Neural cell (in vitro differentiated cells): ENCODE results near the gene NETO1. TPM values are rescaled to one million over a fixed set of nuclear protein-coding genes. Genes with fewer than 3 reads are reported as not detected.

Source experiments
- H2AFZ ChIP-seq: fragments of 200-600, 300-800 bp; sonication (generic), shearing (Covaris generic); 2 replicates; pipeline ENCODE4 v1.6.0; 2014; ENCODE audit warnings: low read depth, mild to moderate bottlenecking, antibody characterized with exemption, low read length, moderate library complexity
- H3F3A ChIP-seq: fragments of 200-600 bp; shearing (Covaris generic); 2 replicates; pipeline ENCODE4 v1.6.1; 2016; ENCODE audit warnings: mild to moderate bottlenecking, moderate library complexity, mixed read lengths, antibody characterized with exemption, low read length; ENCODE audit not compliant: insufficient read depth, poor library complexity, severe bottlenecking
- H3K27ac ChIP-seq: fragments of 200-600, 300-800 bp; sonication (generic), shearing (Covaris generic); 2 replicates; pipeline ENCODE4 v1.5.1; 2014; ENCODE audit warnings: mild to moderate bottlenecking, low read length, moderate library complexity
- H3K27me3 ChIP-seq: fragments of 300-800, 200-600 bp; sonication (generic), shearing (Covaris generic); 2 replicates; pipeline ENCODE4 v1.6.0; 2014; ENCODE audit warnings: mild to moderate bottlenecking, low read depth, low read length, moderate library complexity; ENCODE audit not compliant: insufficient read depth
- H3K36me3 ChIP-seq: fragments of 300-800, 200-600 bp; sonication (generic), shearing (Covaris generic); 2 replicates; pipeline ENCODE4 v1.5.1; 2014; ENCODE audit warnings: mild to moderate bottlenecking, antibody characterized with exemption, low read length, moderate library complexity; ENCODE audit not compliant: insufficient read depth
- H3K4me2 ChIP-seq: fragments of 300-800, 200-600 bp; sonication (generic), shearing (Covaris generic); 2 replicates; pipeline ENCODE4 v1.6.0; 2014; ENCODE audit warnings: mild to moderate bottlenecking, low read length
- H3K4me3 ChIP-seq: fragments of 300-800, 200-600 bp; sonication (generic), shearing (Covaris generic); 2 replicates; pipeline ENCODE4 v1.5.1; 2014; ENCODE audit warnings: mild to moderate bottlenecking, low read length, moderate library complexity
- H3K79me2 ChIP-seq: fragments of 200-600 bp; shearing (Covaris generic); replicated peaks from 2 replicates; pipeline ENCODE4 v1.6.0; 2014; ENCODE audit warnings: mild to moderate bottlenecking, low read length, moderate library complexity; ENCODE audit not compliant: insufficient read depth
- H3K9ac ChIP-seq: fragments of 300-800, 200-600 bp; sonication (generic), shearing (Covaris generic); 2 replicates; pipeline ENCODE4 v1.6.1; 2016; ENCODE audit warnings: mild to moderate bottlenecking, low read length, mixed read lengths
- H3K9me2 ChIP-seq: fragments of 200-600 bp; shearing (Covaris generic); 2 replicates; pipeline ENCODE4 v1.6.1; 2016; ENCODE audit warnings: mild to moderate bottlenecking, low read length, mixed read lengths; ENCODE audit not compliant: insufficient read depth
- H3K9me3 ChIP-seq: fragments of 200-600, 300-800 bp; sonication (generic), shearing (Covaris generic); 2 replicates; pipeline ENCODE4 v1.6.1; 2016; ENCODE audit warnings: mild to moderate bottlenecking, mixed run types, low read length, moderate library complexity, mixed read lengths
- H4K20me1 ChIP-seq: fragments of 200-600 bp; shearing (Covaris generic); 2 replicates; pipeline ENCODE4 v1.6.1; 2016; ENCODE audit warnings: mild to moderate bottlenecking, mixed run types; ENCODE audit not compliant: insufficient read depth
- EP300 ChIP-seq: fragments of 450-650 bp; conservative IDR thresholded peaks from 2 replicates; pipeline ENCODE4 v1.6.1; 2014; ENCODE audit warnings: antibody characterized with exemption, mild to moderate bottlenecking, moderate library complexity; ENCODE audit not compliant: poor library complexity, severe bottlenecking
- EZH2 ChIP-seq: fragments of 200-600, 300-800 bp; shearing (Covaris generic), sonication (generic); IDR thresholded peaks from 2 replicates; pipeline ENCODE4 v1.6.1; 2014; ENCODE audit warnings: antibody characterized with exemption, low read length, borderline replicate concordance, mild to moderate bottlenecking; ENCODE audit not compliant: insufficient read depth, poor library complexity, severe bottlenecking
- MXI1 ChIP-seq: fragments of 450-650 bp; conservative IDR thresholded peaks from 2 replicates; pipeline ENCODE4 v1.6.1; 2014; ENCODE audit warnings: antibody characterized with exemption, mild to moderate bottlenecking; ENCODE audit not compliant: poor library complexity, severe bottlenecking
- POLR2AphosphoS5 ChIP-seq: IDR thresholded peaks from 2 replicates; pipeline ENCODE4 v1.6.1; 2012
- RAD21 ChIP-seq: fragments of 450-650 bp; conservative IDR thresholded peaks from 2 replicates; pipeline ENCODE4 v1.6.1; 2014; ENCODE audit warnings: antibody characterized with exemption, mild to moderate bottlenecking, moderate library complexity
- SMC3 ChIP-seq: fragments of 450-650 bp; conservative IDR thresholded peaks from 2 replicates; pipeline ENCODE4 v1.6.1; 2014; ENCODE audit warnings: antibody characterized with exemption, mild to moderate bottlenecking, moderate library complexity; ENCODE audit not compliant: poor library complexity
- TAF1 ChIP-seq: IDR thresholded peaks from 2 replicates; pipeline ENCODE4 v1.6.1; 2012; ENCODE audit warnings: low read depth
- polyA plus RNA-seq: library from polyadenylated mRNA; depleted of rRNA; stranded (reverse); fragments of >200 nt; gene quantifications from 2 replicates; pipeline ENCODE4 v1.2.3, GENCODE V29; 2014
- TF ChIP-seq, protein P1 (sequence below): fragments of 450-650 bp; IDR thresholded peaks from 2 replicates; pipeline ENCODE4 v1.5.1; 2014; ENCODE audit warnings: antibody characterized with exemption, mild to moderate bottlenecking, moderate library complexity; ENCODE audit not compliant: poor library complexity, severe bottlenecking
- TF ChIP-seq, protein P2 (sequence below): IDR thresholded peaks from 2 replicates; pipeline ENCODE4 v1.6.1; 2012; ENCODE audit warnings: borderline replicate concordance

Gene NETO1
- polyA plus RNA-seq, 1 donor from 2014 or later: 0.45 TPM

DNA sequence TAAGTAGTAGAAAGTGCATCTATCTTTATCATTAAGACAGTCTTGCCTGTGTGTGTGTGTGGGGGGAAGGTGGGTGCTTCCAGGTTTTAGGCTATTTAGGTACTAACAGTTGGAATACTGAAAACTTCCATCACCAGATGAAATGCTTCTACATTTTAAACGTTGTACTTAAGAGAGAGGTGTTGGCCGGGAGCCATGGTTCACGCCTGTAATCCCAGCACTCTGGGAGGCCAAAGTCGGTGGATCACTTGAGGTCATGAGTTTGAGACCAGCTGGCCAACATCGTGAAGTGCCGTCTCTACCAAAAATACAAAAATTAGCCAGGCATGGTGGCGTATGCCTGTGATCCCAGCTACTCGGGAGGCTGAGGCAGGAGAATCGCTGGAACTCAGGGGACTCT lies 4.0 kb downstream of the NETO1 start:
- no peak overlapping the region for H3K4me3 ChIP-seq
- H3K27ac ChIP-seq: no peak overlapping the region
- no peaks in the 10 kb centered on the region for H3K9me3 ChIP-seq
- TF ChIP-seq EZH2: no peak
- no peak for TF ChIP-seq EP300
- TF ChIP-seq POLR2AphosphoS5: no peak
- TF ChIP-seq, protein P1, sequence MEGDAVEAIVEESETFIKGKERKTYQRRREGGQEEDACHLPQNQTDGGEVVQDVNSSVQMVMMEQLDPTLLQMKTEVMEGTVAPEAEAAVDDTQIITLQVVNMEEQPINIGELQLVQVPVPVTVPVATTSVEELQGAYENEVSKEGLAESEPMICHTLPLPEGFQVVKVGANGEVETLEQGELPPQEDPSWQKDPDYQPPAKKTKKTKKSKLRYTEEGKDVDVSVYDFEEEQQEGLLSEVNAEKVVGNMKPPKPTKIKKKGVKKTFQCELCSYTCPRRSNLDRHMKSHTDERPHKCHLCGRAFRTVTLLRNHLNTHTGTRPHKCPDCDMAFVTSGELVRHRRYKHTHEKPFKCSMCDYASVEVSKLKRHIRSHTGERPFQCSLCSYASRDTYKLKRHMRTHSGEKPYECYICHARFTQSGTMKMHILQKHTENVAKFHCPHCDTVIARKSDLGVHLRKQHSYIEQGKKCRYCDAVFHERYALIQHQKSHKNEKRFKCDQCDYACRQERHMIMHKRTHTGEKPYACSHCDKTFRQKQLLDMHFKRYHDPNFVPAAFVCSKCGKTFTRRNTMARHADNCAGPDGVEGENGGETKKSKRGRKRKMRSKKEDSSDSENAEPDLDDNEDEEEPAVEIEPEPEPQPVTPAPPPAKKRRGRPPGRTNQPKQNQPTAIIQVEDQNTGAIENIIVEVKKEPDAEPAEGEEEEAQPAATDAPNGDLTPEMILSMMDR: no peak
- TF ChIP-seq, protein P2, sequence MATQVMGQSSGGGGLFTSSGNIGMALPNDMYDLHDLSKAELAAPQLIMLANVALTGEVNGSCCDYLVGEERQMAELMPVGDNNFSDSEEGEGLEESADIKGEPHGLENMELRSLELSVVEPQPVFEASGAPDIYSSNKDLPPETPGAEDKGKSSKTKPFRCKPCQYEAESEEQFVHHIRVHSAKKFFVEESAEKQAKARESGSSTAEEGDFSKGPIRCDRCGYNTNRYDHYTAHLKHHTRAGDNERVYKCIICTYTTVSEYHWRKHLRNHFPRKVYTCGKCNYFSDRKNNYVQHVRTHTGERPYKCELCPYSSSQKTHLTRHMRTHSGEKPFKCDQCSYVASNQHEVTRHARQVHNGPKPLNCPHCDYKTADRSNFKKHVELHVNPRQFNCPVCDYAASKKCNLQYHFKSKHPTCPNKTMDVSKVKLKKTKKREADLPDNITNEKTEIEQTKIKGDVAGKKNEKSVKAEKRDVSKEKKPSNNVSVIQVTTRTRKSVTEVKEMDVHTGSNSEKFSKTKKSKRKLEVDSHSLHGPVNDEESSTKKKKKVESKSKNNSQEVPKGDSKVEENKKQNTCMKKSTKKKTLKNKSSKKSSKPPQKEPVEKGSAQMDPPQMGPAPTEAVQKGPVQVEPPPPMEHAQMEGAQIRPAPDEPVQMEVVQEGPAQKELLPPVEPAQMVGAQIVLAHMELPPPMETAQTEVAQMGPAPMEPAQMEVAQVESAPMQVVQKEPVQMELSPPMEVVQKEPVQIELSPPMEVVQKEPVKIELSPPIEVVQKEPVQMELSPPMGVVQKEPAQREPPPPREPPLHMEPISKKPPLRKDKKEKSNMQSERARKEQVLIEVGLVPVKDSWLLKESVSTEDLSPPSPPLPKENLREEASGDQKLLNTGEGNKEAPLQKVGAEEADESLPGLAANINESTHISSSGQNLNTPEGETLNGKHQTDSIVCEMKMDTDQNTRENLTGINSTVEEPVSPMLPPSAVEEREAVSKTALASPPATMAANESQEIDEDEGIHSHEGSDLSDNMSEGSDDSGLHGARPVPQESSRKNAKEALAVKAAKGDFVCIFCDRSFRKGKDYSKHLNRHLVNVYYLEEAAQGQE: no peak
- no peak for TF ChIP-seq TAF1
- no peak for TF ChIP-seq SMC3
- no peak for TF ChIP-seq MXI1
- no peak for TF ChIP-seq RAD21
- no peaks in the 10 kb centered on the region for H3K9me2 ChIP-seq
- no peak overlapping the region for H2AFZ ChIP-seq
- H3K4me2 ChIP-seq: no peak overlapping the region
- H4K20me1 ChIP-seq: no peaks in the 10 kb centered on the region
- no peaks in the 10 kb centered on the region for H3F3A ChIP-seq
- no peaks in the 10 kb centered on the region for H3K36me3 ChIP-seq
- no peak overlapping the region for H3K9ac ChIP-seq
- no peaks in the 10 kb centered on the region for H3K79me2 ChIP-seq
- peaks cover 44% of the 10 kb centered on the region for H3K27me3 ChIP-seq

DNA sequence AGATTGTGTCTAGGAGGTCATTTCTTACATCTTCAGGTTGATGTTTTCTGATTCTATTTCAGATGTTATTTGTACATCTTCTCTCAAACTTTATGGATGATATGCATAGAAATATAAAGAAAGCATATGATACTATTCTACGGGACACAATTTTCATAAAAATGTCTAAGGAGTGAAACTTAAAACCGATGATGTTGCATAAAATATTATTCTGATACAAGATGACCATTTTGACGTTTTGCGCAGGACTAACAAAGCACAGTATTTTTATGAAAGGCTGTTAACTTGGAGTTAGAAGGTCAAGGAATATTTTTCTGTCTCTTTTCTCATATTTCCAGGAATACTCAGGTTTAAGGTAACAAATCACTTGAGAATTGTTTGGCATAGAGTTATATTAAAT lies 8.7 kb downstream of the NETO1 start:
- H3K9ac ChIP-seq: no peak overlapping the region
- peaks cover 4% of the 10 kb centered on the region for H3K27me3 ChIP-seq
- no peak overlapping the region for H3K4me3 ChIP-seq
- H3F3A ChIP-seq: no peaks in the 10 kb centered on the region
- no peak overlapping the region for H3K4me2 ChIP-seq
- H3K27ac ChIP-seq: no peak overlapping the region
- no peaks in the 10 kb centered on the region for H3K9me3 ChIP-seq
- no peaks in the 10 kb centered on the region for H4K20me1 ChIP-seq
- H3K9me2 ChIP-seq: no peaks in the 10 kb centered on the region
- no peak overlapping the region for H2AFZ ChIP-seq
- no peaks in the 10 kb centered on the region for H3K36me3 ChIP-seq
- TF ChIP-seq MXI1: no peak
- TF ChIP-seq, protein P2: no peak
- no peak for TF ChIP-seq EP300
- TF ChIP-seq SMC3: no peak
- TF ChIP-seq, protein P1: no peak
- no peak for TF ChIP-seq RAD21
- TF ChIP-seq EZH2: no peak
- TF ChIP-seq POLR2AphosphoS5: no peak
- TF ChIP-seq TAF1: no peak
- H3K79me2 ChIP-seq: no peaks in the 10 kb centered on the region
